ENCODE measurements around the gene BMP2. TPM values are rescaled to one million over a fixed set of nuclear protein-coding genes. Genes with fewer than 3 reads are reported as not detected.

The BMP2 gene
- total RNA-seq, 3 donors from 2014 or later (not counting 1 experiment from before 2014, with no cell fraction given): 0.45 to 0.66 (median 0.45) TPM

DNA sequence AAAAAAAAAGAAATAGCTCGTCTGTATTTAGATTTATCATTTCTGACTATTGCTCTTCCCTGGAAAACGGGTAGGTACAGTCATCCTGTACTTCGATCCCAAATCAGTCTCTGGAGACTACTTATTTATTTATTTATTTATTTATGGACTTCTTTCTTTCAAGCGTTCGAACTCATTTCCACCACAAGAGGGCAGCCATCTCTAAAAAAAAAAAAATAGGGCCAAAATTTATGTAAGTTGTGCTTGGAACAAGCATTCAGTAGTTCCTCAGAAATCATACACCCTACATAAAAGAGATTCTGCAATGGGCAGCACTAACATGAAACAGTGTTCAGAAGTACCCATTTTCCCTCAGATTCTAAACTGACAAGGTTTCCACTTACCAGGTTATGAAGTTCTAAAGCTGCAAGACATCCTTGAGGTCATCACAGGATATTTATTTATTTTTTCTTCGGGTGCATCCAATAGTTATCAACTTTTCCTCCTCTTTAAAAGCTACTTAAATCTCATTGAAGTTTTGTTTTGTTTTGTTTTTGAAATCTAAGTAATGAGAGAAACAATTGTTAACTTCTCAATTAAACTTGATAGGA lies 1.9 kb upstream of the BMP2 start:
- intact Hi-C loops (cut with micrococcal nuclease): loop anchor here (10.0 kb wide), 1 partner anchor 1959 kb away; no protein-coding TSS in a partner anchor
- no CpG with 5 or more reads among the region's 6 CpGs for whole genome bisulfite sequencing (ENCODE audit: insufficient coverage)
- H3K4me1 Mint-ChIP-seq: peaks cover 7 to 10% of the 10 kb centered on the region in 2 donors
- TF ChIP-seq, protein P1, sequence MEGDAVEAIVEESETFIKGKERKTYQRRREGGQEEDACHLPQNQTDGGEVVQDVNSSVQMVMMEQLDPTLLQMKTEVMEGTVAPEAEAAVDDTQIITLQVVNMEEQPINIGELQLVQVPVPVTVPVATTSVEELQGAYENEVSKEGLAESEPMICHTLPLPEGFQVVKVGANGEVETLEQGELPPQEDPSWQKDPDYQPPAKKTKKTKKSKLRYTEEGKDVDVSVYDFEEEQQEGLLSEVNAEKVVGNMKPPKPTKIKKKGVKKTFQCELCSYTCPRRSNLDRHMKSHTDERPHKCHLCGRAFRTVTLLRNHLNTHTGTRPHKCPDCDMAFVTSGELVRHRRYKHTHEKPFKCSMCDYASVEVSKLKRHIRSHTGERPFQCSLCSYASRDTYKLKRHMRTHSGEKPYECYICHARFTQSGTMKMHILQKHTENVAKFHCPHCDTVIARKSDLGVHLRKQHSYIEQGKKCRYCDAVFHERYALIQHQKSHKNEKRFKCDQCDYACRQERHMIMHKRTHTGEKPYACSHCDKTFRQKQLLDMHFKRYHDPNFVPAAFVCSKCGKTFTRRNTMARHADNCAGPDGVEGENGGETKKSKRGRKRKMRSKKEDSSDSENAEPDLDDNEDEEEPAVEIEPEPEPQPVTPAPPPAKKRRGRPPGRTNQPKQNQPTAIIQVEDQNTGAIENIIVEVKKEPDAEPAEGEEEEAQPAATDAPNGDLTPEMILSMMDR (IDR thresholded peaks at IDR 0.05): peak; percentile 53
- H3K36me3 Mint-ChIP-seq: no peaks in the 10 kb centered on the region
- peaks cover 27 to 28% of the 10 kb centered on the region in 2 donors for H3K27me3 Mint-ChIP-seq (ENCODE audit: low read depth in 2 of 2)
- ATAC-seq (no peak), DNase-seq (peak in 1 of 2 donors; percentile 13)
- no peaks in the 10 kb centered on the region for H3K36me3 ChIP-seq (ENCODE audit: control insufficient read depth, insufficient read depth, low read length)
- peaks cover 20% of the 10 kb centered on the region for H3K4me1 ChIP-seq (ENCODE audit: control insufficient read depth, insufficient read depth, low read length)
- no peak overlapping the region for H3K27ac ChIP-seq (ENCODE audit: low read length)
- H3K9me3 ChIP-seq (ENCODE audit: control insufficient read depth, insufficient read depth, low read length): no peaks in the 10 kb centered on the region
- H3K27ac Mint-ChIP-seq: no peak overlapping the region
- H3K4me3 Mint-ChIP-seq: peak overlapping the region; percentile 6
- no peaks in the 10 kb centered on the region for H3K9me3 Mint-ChIP-seq
- no peak overlapping the region for H3K4me3 ChIP-seq (ENCODE audit: low read length)
- H3K27me3 ChIP-seq (ENCODE audit: control insufficient read depth, insufficient read depth, low read length): peaks cover 9% of the 10 kb centered on the region

DNA sequence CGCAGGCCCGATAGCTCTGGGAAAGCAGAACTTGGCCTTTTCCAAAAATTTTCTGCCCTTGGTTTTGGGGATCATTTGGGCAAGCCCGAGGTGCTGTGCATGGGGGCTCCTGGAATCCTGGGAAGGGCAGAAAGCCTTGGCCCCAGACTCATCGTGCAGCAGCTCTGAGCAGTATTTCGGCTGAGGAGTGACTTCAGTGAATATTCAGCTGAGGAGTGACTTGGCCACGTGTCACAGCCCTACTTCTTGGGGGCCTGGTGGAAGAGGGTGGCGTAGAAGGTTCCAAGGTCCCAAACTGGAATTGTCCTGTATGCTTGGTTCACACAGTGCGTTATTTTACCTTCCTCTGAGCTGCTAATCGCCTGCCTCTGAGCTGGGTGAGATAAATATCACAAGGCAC lies 1.1 kb upstream of the BMP2 start:
- Histone ChIP-seq H3K4me1 (ENCODE audit: control insufficient read depth, insufficient read depth, low read length) (peaks cover 21% of the 10 kb centered on the region), H3K27me3 (ENCODE audit: control insufficient read depth, insufficient read depth, low read length) (peaks cover 9% of the 10 kb centered on the region), H3K9me3 (ENCODE audit: control insufficient read depth, insufficient read depth, low read length) (no peaks in the 10 kb centered on the region), H3K4me3 (ENCODE audit: low read length) (no peak overlapping the region), H3K36me3 (ENCODE audit: control insufficient read depth, insufficient read depth, low read length) (no peaks in the 10 kb centered on the region), H3K27ac (ENCODE audit: low read length) (no peak overlapping the region)
- Mint-ChIP-seq H3K27ac (no peak overlapping the region), H3K4me1 (peaks cover 7 to 10% of the 10 kb centered on the region in 2 donors), H3K4me3 (no peak overlapping the region), H3K9me3 (no peaks in the 10 kb centered on the region), H3K36me3 (no peaks in the 10 kb centered on the region), H3K27me3 (ENCODE audit: low read depth in 2 of 2) (peaks cover 27 to 31% of the 10 kb centered on the region in 2 donors)
- no peak for ATAC-seq
- WGBS (ENCODE audit: insufficient coverage): 86% methylated on average over 9 of the region's 9 CpGs
- DNase-seq: no peak
- TF ChIP-seq, protein P1 (IDR thresholded peaks at IDR 0.05): no peak
- intact Hi-C loops (cut with micrococcal nuclease): loop anchor here (10.0 kb wide), 1 partner anchor 1958 kb away; no protein-coding TSS in a partner anchor

DNA sequence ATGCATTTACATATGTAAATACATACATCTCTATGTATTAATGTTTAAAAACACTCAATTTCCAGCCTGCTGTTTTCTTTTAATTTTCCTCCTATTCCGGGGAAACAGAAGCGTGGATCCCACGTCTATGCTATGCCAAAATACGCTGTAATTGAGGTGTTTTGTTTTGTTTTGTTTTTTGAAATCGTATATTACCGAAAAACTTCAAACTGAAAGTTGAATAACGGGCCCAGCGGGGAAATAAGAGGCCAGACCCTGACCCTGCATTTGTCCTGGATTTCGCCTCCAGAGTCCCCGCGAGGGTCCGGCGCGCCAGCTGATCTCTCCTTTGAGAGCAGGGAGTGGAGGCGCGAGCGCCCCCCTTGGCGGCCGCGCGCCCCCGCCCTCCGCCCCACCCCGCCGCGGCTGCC lies 355 bp upstream of the BMP2 start:
- H3K36me3 Mint-ChIP-seq: no peaks in the 10 kb centered on the region
- Histone ChIP-seq H3K9me3 (ENCODE audit: control insufficient read depth, insufficient read depth, low read length) (no peaks in the 10 kb centered on the region), H3K27ac (ENCODE audit: low read length) (peak overlapping the region; percentile 30), H3K4me1 (ENCODE audit: control insufficient read depth, insufficient read depth, low read length) (peaks cover 21% of the 10 kb centered on the region), H3K4me3 (ENCODE audit: low read length) (peak overlapping the region; percentile 38), H3K27me3 (ENCODE audit: control insufficient read depth, insufficient read depth, low read length) (peaks cover 9% of the 10 kb centered on the region), H3K36me3 (ENCODE audit: control insufficient read depth, insufficient read depth, low read length) (no peaks in the 10 kb centered on the region)
- H3K9me3 Mint-ChIP-seq: no peaks in the 10 kb centered on the region
- no peak for DNase-seq
- intact Hi-C loops (cut with micrococcal nuclease): loop anchor here (10.0 kb wide), 1 partner anchor 1958 kb away; no protein-coding TSS in a partner anchor
- H3K27me3 Mint-ChIP-seq (ENCODE audit: low read depth in 2 of 2): peaks cover 32 to 34% of the 10 kb centered on the region in 2 donors
- TF ChIP-seq, protein P1 (IDR thresholded peaks at IDR 0.05): no peak
- H3K4me1 Mint-ChIP-seq: peaks cover 7 to 10% of the 10 kb centered on the region in 2 donors
- peak overlapping the region; percentile 71 for H3K4me3 Mint-ChIP-seq
- ATAC-seq: no peak
- WGBS (ENCODE audit: insufficient coverage): under 1% methylated on average over 25 of the region's 26 CpGs
- H3K27ac Mint-ChIP-seq: no peak overlapping the region
